OCI-LY3 (cell line): ENCODE measurements around the gene EYA2.

Source experiments
- EZH2phosphoT487 ChIP-seq: fragments of 200-600 bp; shearing (Covaris generic); IDR thresholded peaks from 2 replicates; pipeline ENCODE4 v1.6.1; 2018; ENCODE audit warnings: antibody characterized with exemption, mixed run types, low read depth
- TF ChIP-seq, protein P1 (sequence below): fragments of 200-600, 300-600 bp; sonication (generic); IDR thresholded peaks from 2 replicates; pipeline ENCODE4 v1.5.1; 2014; ENCODE audit warnings: antibody characterized with exemption, low read length, low read depth

DNA sequence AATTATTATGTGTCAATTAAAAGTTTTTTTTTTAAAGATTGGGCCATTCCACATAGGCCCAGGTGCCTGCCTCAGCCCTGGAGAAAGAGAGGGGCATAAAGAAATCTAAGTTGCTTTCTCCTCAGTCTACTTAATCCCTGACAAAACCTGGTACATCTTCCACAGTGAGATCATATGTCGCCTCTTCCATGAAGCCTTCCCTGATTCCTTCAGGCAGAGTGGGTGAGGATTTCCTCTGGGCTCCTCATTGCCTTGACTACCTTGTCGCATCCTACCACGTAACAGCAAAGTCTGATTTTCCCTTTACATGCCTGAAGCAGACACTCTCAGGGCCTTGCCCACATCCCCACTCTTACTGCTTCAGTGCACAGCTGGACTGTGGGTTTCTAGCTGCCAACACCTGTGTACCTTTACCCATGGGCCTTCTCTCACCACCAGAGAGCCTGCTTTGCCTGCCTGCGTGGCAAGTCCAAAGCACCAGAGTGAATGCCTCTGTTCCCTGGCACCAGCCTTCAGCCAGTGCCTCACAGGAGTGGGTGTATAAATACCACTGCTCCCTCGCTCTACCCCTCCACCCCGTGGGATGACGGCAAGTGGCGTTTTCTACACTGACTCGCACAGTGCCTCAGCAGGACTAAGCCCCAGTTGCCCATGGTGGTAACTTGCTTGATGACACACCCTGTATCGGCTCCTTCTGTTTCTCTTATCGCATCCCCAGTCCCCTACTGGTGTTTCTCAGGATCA, 68.0 kb downstream of the EYA2 start:
- TF ChIP-seq, protein P1, sequence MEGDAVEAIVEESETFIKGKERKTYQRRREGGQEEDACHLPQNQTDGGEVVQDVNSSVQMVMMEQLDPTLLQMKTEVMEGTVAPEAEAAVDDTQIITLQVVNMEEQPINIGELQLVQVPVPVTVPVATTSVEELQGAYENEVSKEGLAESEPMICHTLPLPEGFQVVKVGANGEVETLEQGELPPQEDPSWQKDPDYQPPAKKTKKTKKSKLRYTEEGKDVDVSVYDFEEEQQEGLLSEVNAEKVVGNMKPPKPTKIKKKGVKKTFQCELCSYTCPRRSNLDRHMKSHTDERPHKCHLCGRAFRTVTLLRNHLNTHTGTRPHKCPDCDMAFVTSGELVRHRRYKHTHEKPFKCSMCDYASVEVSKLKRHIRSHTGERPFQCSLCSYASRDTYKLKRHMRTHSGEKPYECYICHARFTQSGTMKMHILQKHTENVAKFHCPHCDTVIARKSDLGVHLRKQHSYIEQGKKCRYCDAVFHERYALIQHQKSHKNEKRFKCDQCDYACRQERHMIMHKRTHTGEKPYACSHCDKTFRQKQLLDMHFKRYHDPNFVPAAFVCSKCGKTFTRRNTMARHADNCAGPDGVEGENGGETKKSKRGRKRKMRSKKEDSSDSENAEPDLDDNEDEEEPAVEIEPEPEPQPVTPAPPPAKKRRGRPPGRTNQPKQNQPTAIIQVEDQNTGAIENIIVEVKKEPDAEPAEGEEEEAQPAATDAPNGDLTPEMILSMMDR: no peak
- no peak for TF ChIP-seq EZH2phosphoT487
